Activated T-cell treated with anti-CD3 and anti-CD28 coated beads for 4 hours (primary cell): Measurements from ENCODE around the gene CSRP2.

ENCODE experiments used
- DNase-seq: peaks from one replicate; pipeline ENCODE4 v3.0.0-alpha.2; 2020

Gene CSRP2

DNA sequence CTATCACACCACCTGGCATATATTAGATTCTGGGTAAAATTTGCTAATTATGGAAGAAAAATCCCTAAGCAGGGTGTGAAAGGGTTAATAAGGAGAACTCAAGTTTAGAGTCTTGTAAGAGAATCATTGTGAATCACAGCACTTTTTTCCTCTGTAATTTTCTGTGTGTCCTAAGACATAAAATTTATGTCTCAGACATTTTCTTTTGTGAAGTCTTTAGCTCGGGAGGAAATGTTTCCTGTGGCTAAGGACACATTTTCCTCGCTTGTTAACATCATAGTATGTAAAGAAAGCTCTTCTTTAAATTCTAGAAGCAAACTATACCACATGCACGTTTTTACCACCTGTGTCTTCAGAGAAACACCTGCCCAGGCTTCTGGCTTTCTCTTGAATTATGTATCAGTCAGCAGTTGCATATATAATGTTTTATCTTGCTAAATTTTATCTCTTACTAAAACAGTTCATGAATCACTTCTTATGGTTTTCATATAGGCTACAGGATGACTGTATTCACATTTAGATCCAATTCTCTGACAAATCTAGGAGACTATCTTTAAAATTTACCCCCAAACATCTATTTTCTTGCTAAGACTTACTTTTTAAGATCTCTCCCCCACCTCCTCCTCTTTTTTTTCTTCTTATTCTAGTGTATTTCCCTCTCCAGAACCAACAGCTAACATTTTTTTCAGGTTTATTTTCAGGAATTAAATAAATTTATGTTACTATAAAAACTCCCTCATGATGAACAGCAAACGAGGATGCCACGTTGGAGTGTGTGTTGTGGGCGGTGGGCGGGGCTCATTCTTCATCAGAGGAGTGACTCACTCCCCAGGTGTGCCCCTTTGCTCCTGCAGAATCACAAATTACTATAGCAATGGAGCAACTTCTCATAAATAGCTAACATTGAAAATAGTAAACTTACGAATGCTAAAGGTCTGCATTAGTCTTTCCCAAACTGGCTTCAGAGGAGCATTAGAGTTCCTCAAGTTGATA lies 11.6 kb upstream of the CSRP2 start:
- DNase-seq, result peak; percentile 61

GRCh38 chr12:76888775-76889174 lies 10.0 kb upstream of the CSRP2 start:
- DNase-seq, result no peak

- no peak for DNase-seq
These were observed 5.0 kb upstream of the CSRP2 start for GRCh38 chr12:76883811-76884210.

DNA sequence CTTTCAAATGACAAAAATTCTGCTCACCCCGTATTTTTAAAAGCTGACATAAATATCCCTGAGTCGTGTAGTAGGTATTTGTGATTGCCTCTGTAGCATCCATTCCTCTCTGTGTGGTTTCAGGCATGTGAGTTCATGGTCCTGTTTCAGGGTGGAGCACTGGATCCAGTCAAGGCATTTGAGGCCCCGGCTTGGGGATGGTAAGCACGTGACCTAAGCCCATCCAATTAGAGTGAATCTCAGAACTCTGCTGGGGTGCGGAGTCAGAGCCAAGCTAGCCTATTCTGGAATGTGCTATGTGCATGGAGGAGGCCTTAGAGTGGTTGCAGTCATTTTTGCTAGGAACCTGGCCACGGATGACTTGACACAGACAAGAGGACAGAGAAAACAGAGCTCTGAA lies 4.3 kb upstream of the CSRP2 start:
- DNase-seq, result no peak

DNA sequence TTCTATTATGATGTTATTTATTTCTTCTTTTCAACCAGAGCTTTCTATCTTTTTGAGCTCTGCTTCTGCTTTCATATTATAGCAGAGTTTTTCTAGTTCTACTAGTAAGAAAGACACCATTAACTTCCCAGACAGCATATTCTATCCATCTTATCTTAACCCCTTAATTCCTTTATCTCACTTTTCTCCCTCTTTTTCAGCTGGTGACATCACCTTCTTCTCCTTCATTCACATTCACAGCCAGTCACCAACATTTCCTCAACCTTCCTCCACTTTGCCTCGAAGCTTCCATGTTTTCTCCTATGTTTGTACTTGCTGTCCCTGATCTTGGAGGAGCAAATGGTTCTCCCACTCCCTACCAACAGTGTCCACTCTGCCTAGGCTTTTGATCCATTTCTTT lies 3.5 kb upstream of the CSRP2 start:
- no peak for DNase-seq

GRCh38 chr12:76881142-76881541 lies 2.3 kb upstream of the CSRP2 start:
- DNase-seq, result no peak

DNA sequence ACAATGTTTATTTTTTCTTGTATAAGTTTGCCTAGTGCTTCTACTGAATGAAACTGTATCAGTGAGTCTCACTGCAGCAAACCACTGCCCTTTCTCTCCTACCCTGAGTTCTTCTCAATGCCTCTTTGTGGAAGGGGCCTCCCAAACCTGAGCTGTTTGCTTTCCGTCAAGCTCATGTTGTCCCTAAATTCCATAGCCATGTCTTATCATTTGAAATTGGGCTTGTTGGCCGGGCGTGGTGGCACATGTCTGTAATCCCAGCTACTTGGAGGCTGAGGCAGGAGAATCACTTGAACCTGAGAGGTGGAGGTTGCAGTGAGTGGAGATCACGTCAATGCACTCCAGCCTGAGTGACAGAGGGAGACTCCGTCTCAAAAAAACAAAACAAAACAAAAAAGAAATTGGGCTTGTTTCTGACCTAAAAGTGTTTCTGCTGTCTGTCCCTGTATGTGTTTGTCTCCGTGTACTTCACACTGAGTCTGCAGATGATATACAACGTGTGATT lies 1.8 kb upstream of the CSRP2 start:
- no peak for DNase-seq

DNA sequence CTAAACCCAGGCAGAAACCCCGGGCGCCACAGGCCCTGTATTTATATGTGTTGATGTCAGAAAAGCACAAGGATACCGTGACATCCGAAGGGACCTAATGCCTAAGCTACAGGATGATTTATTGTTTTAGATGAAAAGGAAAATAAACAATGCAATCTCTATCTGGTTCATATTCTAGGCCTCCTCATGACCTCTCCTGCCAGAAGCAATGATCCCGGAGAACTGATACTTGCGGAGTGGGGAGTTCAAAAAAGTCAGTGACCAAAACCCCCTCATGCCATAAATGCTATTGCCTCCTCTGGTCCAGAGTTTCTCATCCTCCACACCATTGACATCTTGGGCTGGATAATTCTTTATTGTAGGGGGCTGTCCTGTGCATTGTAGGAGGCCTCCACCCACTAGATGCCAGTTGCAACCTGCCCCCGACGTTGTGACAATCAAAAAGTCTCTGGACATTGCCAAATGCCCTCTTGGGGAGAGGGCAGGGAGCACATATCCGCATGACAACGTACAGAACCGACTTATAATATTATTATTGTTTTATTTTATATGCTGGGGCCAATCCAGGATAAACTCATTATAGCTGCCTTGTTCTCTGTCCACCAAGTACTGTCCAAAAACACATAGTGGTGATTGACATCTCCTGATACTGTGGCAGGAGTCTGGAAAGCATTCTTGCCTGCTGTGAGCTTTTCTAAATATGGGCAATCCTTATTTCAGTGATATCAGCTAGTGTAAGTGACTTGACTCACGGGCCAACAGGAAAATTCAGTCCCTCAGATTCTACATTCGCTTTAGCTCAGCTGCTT lies 1.1 kb upstream of the CSRP2 start:
- peak; percentile 1 for DNase-seq

- no peak for DNase-seq
These were observed 520 bp downstream of the CSRP2 start for GRCh38 chr12:76878099-76878898.

GRCh38 chr12:76876696-76877229 lies 2.1 kb downstream of the CSRP2 start:
- DNase-seq, result no peak

DNA sequence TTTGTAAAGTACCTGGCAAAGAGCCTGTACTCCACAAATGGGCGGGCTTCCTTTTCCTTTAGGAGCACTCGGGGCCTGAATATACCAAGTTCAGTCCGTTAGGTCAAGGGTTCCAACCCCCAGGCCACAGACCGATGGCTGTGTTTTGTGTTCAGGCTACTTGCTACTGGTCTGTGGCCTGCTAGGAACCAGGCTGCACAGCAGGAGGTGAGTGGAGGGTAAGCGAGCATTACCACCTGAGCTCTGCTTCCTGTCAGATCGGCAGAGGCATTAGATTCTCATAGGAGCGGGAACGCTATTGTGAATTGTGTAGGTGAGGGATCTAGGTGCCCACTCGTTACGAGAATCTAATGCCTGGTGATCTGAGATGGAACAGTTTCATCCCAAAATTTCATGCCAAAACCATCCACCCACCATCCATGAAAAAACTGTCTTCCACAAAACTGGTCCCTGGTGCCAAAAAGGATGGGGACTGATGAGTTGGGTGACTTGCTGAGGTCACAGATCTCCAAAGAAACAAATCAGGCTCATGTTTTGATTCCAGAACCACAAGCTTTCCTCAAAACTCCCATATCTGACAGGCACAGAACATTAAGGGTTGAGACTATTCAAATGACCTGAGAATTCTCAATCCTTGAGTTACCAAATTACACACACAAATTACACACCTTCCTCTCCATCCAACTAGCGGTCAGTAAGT lies 4.2 kb downstream of the CSRP2 start:
- DNase-seq, result no peak

- DNase-seq, result no peak
These were observed 4.8 kb downstream of the CSRP2 start for GRCh38 chr12:76874027-76874426.

DNA sequence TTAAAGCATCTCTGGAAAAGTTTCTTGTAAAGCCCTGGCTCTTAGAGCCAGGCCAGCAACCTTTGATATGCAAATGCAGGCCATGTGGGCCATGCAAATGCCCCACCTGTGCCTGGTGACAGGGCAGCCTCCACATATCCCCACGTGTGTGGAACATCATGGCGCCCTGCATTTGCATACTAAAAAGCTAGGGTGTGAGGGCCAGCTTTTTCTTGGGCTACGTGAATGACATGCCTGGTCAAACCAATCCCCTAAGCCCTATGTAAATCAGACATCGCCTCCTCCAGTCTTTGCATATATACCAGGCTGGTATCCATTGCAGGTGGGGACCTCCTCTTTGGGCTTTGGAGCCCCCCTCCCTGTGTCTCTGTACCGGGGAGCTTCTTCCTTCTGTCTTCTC lies 6.4 kb downstream of the CSRP2 start:
- DNase-seq, result no peak

- no peak for DNase-seq
These were observed 7.1 kb downstream of the CSRP2 start for GRCh38 chr12:76871742-76872141.

GRCh38 chr12:76871082-76871481 lies 7.7 kb downstream of the CSRP2 start:
- no peak for DNase-seq

DNA sequence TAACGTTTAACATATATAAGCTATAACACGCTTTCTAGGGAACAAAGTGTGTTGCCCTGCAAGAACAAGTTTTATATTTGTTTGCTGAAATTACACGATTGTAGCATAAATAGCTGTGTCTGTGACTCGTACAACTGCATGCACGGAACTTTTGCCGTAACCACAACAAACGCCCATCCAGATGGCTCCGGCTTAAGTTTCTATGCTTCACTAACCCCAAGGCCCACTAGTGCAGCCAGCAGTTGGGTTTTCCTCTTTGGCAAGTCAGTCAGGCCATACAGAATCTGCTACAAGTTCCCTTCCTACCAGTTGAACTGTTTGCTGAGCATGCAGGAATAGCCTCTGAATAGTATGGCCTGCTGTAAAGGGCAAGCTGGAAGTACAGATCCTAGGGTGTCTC lies 12.1 kb downstream of the CSRP2 start:
- no peak for DNase-seq

DNA sequence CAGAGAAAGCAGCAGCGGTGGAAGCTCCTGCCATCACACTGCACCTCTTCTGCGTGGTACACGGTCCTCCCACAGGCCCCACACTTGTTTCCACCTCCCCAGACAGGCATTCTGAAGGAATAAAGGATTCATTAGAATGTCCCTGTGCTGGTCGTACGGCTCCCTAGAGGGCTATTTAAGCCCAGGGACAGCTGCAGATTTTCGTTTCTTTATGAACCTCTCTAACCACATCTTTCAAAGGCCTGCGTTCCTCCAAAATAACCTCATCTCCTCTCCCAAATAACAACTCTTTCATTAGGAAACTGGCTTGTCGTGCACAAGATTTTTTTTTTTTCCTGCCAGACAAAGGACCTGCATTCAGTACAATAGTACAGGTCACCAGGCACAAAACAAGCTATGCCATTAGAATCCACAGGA lies 12.7 kb downstream of the CSRP2 start:
- DNase-seq, result no peak

DNA sequence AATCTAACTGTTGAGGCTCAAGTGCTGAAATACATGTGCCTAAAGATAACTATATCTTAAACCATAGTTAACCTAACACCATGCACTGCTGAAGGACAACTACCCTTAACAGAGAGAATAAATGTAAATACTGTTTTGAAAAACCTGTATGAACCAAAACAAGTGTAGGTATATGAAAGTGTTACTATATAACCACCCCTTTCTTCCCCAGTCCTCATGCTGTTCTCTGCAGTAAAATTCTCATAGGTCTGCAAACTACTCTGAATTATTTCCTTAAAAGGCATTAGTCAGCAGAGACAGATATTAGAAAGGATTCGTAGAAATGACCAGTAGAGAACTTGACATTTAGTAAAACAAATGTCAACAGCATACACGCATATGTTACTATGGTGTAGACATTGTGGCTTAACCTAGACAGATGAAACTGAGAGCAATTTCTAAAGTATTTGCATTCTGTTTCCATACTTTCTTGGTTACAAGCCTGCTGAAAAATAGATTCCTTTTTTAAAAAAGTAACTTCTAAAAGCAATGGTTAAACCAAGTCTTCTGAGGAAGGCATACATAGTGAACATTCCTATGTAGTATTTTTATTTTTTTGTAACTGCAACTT lies 13.9 kb downstream of the CSRP2 start:
- no peak for DNase-seq

DNA sequence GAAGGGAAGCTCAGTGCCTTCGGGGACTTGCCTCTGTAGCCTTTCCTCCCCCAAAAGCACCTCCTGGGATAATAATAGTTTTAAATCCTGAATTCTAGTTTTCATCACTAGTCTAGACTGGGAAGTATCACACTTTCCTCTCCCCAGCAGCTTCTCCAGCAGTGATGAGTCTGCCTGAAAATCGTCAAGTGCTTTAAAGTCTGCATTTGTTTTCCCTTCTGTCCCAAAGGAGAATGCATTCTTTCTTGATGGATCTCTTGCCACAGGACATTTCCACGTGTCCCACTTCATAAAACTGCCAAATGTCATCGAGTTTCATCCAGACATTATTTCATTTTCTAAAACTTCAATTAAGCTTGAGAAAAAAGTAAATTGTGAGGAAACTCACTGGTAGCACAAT lies 15.0 kb downstream of the CSRP2 start:
- no peak for DNase-seq

DNA sequence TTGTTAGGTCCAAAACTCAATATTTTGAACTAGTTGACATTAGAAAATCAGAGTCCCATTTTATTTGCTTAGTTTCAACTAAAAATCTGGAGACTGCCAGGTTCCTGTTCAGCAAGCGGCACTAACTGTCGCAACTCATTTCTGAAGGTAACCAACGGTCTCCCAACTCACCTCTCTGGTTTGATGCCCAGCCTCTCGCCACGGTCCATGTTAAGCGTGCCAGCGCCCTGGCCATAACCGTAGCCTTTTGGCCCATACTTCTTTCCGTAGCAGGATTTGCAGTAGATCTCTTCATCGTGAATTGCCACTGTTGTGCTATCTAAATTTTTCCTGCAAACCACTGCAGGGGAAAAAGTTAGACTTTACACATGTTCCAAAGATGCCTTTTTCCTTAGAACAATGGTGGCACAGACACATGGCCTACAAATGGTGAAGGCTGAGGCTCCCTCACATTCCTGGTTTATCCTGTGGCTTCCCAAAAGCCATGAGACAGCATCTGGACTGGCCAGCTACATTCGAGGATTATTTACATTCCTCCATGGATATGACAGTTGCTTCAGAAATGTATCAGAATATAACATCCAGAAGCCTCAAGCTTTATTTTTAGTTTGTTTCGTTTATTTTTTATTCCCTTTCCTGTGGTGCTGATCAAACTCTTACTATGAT lies 15.7 kb downstream of the CSRP2 start:
- no peak for DNase-seq

DNA sequence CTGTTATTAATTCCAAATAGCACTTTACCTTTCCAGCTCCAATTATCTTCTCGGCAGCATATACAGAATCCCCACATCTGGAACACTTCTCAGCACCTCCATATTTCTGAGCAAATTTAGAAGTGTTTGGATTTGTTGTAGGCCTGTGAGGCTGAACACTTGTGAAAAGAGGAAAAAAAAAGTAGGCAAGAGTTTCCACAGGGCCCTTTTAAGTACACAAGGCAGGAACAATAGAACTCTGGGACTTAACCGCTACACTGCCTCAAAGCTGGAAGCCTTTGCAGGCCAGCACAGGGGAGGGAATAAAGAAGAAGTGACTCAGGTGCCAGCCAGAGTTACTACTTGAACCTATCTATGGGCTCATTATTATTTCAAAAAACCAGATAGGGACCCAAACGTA lies 18.6 kb downstream of the CSRP2 start:
- DNase-seq, result no peak
